GM12874 (cell line): ENCODE measurements around the gene ADSS1.

Experiments used
- CTCF ChIP-seq: IDR thresholded peaks from 2 replicates; pipeline ENCODE4 v1.5.1; 2011; ENCODE audit warnings: low read depth, mild to moderate bottlenecking, control low read depth, low read length, moderate library complexity; ENCODE audit not compliant: insufficient read depth

Gene ADSS1

GRCh38 chr14:104689109-104689880 is 34.7 kb upstream of the ADSS1 start, which contains the start of gene INF2:
INF2 (plus strand) TSS chr14:104689618; CDS start chr14:104701366, 11,748 bp downstream.
- TF ChIP-seq CTCF, result 0 out of 2 replicates have a peak, but pooled peaks have one; percentile 2

GRCh38 chr14:104689881-104690711 is 33.9 kb upstream of the ADSS1 start:
- no peak for TF ChIP-seq CTCF

- no peak for TF ChIP-seq CTCF
These were observed 33.1 kb upstream of the ADSS1 start for GRCh38 chr14:104690861-104691455.

GRCh38 chr14:104691546-104692260 is 32.3 kb upstream of the ADSS1 start:
- TF ChIP-seq CTCF, result no peak

- TF ChIP-seq CTCF, result no peak
These were observed 31.6 kb upstream of the ADSS1 start for GRCh38 chr14:104692261-104692938.

GRCh38 chr14:104692939-104693315 is 31.1 kb upstream of the ADSS1 start:
- no peak for TF ChIP-seq CTCF
